AG04449 (cell line): ENCODE data around the gene GIMAP8.

Experiments
- CTCF ChIA-PET: fragments of 350-600 bp; formaldehyde crosslinking; extraction: SDS; loops from one replicate; lab custom pipeline; 2021; ENCODE audit warnings: antibody characterized with exemption; lab: Yijun Ruan, JAX
- POLR2A ChIA-PET: fragments of 400-600, 350-600 bp; formaldehyde crosslinking; extraction: SDS; loops from one replicate; lab custom pipeline; 2020; ENCODE audit warnings: antibody characterized with exemption, inconsistent platforms; lab: Yijun Ruan, JAX
- DNase-seq: peaks from one replicate; pipeline ENCODE4 v3.0.0-alpha.2; 2010; ENCODE audit warnings: low read depth, low spot score
- H3K4me3 ChIP-seq: 2 replicates; pipeline ENCODE4 v1.5.1; 2011; ENCODE audit warnings: low read depth, mild to moderate bottlenecking, control low read depth, low read length
- CTCF ChIP-seq: IDR thresholded peaks from one replicate; pipeline ENCODE4 v1.5.1; 2011; ENCODE audit warnings: mild to moderate bottlenecking, moderate library complexity, low read length, control low read depth, inconsistent platforms; ENCODE audit not compliant: insufficient read depth; ENCODE audit errors: missing control alignments

The GIMAP8 gene

GRCh38 chr7:150410680-150411346 lies 39.6 kb upstream of the GIMAP8 start:
- ChIA-PET CTCF (interaction anchor here (1.5 to 6.0 kb wide), 3 partner anchors 11 to 54 kb away, joined by 5 to 39 read pairs (median 8); no protein-coding TSS in a partner anchor), POLR2A (no interaction called here)
- TF ChIP-seq CTCF, result no peak

GRCh38 chr7:150411606-150412005 lies 38.8 kb upstream of the GIMAP8 start:
- ChIA-PET CTCF (interaction anchor here (1.5 kb wide), 1 partner anchor 10 kb away, joined by 5 read pairs; no protein-coding TSS in a partner anchor), POLR2A (no interaction called here)
- no peak overlapping the region for H3K4me3 ChIP-seq
- no peak for DNase-seq
- TF ChIP-seq CTCF, result no peak

More at GRCh38 chr7:150410680-150411346, 39.6 kb upstream of the GIMAP8 start:
- H3K4me3 ChIP-seq, result no peak overlapping the region
- DNase-seq, result no peak

- no peak for TF ChIP-seq CTCF
- POLR2A ChIA-PET, result no interaction called here
- no peak overlapping the region for H3K4me3 ChIP-seq
- no peak for DNase-seq
- CTCF ChIA-PET, result interaction anchor here (1.5 kb wide), 1 partner anchor 9 kb away, joined by 5 read pairs; no protein-coding TSS in a partner anchor
Observed at GRCh38 chr7:150412016-150412415, 38.4 kb upstream of the GIMAP8 start.

GRCh38 chr7:150412518-150413488 lies 37.6 kb upstream of the GIMAP8 start:
- no peak for TF ChIP-seq CTCF
- no peak for DNase-seq
- ChIA-PET CTCF (interaction anchor here (1.5 kb wide), 1 partner anchor 9 kb away, joined by 5 read pairs; no protein-coding TSS in a partner anchor), POLR2A (no interaction called here)
- H3K4me3 ChIP-seq, result no peak overlapping the region

- DNase-seq, result no peak
- no peak for TF ChIP-seq CTCF
- ChIA-PET POLR2A (no interaction called here), CTCF (no interaction called here)
- no peak overlapping the region for H3K4me3 ChIP-seq
Observed at GRCh38 chr7:150413640-150414081, 36.8 kb upstream of the GIMAP8 start.
